SK-N-SH treated with all-trans-retinoic acid at 6 μM for 48 hours (cell line): ENCODE data around the gene GAPDHS.

ENCODE experiments used
- ISL1 ChIP-seq: fragments of 250-450 bp; sonication (Bioruptor Pico); IDR thresholded peaks from 2 replicates; pipeline ENCODE4 v2.1.2; 2022; ENCODE audit warnings: mild to moderate bottlenecking, moderate library complexity
- PPARA ChIP-seq: fragments of 250-450 bp; sonication (Bioruptor Pico); IDR thresholded peaks from 2 replicates; pipeline ENCODE4 v1.5.0; 2020; ENCODE audit warnings: mild to moderate bottlenecking, borderline replicate concordance
- RARB ChIP-seq: fragments of 250-450 bp; sonication (Bioruptor Pico); IDR thresholded peaks from 2 replicates; pipeline ENCODE4 v1.8.0; 2021; ENCODE audit warnings: mild to moderate bottlenecking, moderate library complexity

GRCh38 chr19:35540356-35540927 is 7.2 kb downstream of the GAPDHS start:
- TF ChIP-seq PPARA (CRISPR knock-in tag) (no peak), RARB (no peak), ISL1 (CRISPR knock-in tag) (no peak)
